Activated CD4-positive, alpha-beta T cell treated with anti-CD3 and anti-CD28 coated beads, Interleukin-2, Interleukin-4, amounts not matched to agents 100 ng/mL and 50 ng/mL, durations not matched to agents 16 hours and 8 hours (primary cell): Measurements from ENCODE around the gene TRIM61.
A peak's percentile ranks its signal among the peaks of the same experiment; 100 is the strongest.
"Not testable (repeated sequence)": the region's sequence is repeated elsewhere in the genome, so short reads cannot be mapped to it uniquely, and the experiment has no call there.

Source experiments
- DNase-seq: peaks from one replicate; pipeline ENCODE4 v3.0.0-alpha.2; 2020; ENCODE audit warnings: low spot score

The TRIM61 gene

GRCh38 chr4:164977243-164978164 is at the start of gene TRIM61:
Gene TRIM61 (minus strand): TSS chr4:164977657. CDS start chr4:164970002, 7,655 bp downstream.
- peak; percentile 13 for DNase-seq

DNA sequence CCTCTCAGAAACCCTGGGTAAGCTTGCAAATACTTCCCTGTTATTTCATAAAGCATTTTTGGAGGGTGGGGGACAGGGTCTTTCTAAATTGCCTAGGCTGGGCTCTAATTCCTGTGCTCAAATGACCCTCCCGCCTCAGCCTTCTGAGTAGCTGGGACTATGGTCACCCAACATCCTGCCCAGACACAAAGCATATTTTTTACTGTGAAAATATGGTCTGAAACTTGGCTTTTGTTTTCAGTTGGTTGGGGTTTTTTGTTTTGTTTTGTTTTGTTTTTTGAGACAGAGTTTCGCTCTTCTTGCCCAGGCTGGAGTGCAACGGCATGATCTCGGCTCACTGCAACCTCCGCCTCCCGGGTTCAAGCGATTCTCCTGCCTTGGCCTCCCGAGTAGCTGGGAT is 48.3 kb upstream of the TRIM61 start:
- not testable (repeated sequence) for DNase-seq

DNA sequence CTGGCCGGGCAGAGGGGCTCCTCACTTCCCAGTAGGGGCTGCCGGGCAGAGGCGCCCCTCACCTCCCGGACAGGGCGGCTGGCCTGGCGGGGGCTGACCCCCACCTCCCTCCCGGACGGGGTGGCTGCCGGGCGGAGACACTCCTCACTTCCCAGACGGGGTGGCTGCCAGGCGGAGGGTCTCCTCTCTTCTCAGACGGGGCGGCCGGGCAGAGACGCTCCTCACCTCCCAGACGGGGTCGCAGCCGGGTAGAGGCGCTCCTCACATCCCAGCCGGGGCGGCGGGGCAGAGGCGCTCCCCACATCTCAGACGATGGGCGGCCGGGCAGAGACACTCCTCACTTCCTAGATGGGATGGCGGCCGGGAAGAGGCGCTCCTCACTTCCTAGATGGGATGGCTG is 42.5 kb upstream of the TRIM61 start:
- not testable (repeated sequence) for DNase-seq

DNA sequence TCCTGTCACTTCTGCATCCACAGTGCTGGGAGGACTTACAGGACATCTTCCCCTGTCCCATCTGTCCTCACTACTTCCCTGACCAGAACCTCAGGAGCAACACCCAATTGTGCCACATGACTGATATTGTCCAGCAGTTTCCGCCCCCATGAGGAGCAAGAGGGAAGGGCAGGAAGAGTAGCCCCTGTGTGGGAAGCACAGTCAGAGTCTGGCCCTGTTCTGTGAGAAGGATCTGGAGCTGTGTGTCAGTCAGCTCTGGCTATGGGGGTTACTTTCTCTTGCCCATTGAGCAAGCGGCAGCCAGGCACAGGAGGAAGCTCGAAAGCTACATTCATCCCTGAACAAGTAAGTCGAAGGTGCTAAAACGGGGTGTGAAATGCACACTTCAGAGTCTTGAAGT is 39.5 kb upstream of the TRIM61 start:
- DNase-seq = peak; percentile 14

GRCh38 chr4:165013691-165014090 is 36.2 kb upstream of the TRIM61 start:
- DNase-seq = no peak

DNA sequence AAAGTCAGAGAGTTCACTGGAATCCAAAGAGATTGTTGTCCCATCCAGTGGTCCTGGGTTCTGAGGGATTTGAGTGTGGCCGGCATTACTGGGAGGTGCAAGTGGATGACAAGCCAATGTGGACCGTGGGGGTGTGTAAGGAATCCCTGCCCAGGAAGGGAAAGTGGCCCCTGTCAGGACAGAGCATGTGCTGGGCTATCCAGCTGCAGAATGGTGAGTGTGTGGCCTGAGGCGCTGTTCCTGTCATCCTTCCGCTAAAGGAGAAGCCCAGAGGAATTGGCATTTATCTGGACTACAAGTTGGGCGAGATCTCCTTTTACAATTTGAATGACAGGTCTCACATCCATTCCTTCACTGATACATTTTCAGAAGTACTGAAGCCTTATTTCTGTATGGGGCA is 33.9 kb upstream of the TRIM61 start:
- DNase-seq = no peak

DNA sequence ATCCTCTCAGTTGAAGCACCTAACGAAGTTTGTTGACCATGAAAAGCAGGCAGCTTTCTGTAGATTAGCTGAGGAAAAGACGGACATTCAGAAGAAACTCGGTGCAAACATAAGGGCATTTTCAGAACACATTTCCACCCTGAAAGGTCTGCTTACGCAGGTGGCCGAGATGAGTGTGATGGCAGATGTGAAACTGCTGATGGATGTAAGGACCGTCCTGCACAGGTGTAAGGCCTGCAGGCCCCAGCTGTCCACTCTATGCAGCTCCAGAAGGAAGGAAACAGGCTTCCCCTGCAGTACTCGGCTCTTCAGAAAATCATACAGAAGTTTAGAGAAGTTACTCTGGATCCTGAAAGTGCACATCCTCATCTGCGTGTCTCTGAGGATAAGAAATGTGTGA is 33.5 kb upstream of the TRIM61 start:
- no peak for DNase-seq

GRCh38 chr4:165010487-165010886 is 33.0 kb upstream of the TRIM61 start:
- DNase-seq = no peak

DNA sequence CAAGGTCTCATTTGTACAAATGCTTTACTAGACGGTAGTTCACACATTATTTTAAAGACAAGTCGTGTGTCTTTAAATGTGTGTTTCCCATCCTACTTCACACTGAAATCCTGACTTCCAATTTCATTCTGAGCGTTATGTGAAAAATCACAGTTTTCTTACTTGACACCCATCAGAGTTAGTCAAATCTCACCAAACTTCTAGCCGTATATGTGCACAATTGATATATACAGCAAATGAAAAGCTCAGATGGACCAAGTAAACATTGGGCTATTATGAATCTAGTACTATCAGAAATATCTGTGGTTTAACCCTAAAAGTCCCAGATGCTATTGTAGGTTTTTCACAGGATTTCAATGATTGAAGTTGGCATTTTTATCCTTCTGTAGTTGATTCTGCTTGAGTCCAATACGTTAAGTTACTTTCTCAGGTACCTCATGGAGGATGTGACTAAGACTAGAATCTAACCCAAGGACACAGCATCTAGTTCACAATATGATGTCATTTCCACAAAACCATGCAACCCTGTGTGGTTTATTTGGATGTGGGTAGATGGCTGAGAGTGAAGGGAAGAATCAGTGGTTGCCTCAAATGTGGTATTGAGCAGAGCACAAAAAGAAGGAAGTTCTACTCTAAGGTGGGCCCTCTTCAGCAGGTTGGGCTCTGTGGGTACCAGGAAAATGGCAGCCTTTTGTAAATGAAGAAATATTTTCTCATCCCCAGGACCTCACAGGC is 32.2 kb upstream of the TRIM61 start:
- DNase-seq = peak; percentile 72

GRCh38 chr4:165006886-165007285 is 29.4 kb upstream of the TRIM61 start:
- no peak for DNase-seq

DNA sequence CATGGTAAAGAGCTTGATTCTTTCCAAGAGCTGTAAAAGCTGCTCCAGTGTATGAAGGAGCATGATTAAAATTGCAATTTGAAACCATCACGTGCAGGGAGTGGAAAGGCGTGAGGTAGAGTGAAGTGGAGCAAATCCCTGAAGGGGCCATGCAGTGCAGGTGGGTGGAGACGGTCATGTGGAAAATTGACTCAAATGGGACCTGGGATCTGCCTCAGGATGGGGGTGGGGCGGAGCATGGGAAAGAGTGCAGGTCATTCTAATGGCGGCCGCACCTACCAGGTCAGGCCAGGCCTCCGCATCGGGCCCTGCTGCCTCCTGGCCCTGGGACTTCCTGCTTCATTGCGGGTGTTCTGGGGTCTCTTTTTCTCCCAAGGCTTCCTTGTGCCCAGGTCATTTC is 29.0 kb upstream of the TRIM61 start:
- no peak for DNase-seq

DNA sequence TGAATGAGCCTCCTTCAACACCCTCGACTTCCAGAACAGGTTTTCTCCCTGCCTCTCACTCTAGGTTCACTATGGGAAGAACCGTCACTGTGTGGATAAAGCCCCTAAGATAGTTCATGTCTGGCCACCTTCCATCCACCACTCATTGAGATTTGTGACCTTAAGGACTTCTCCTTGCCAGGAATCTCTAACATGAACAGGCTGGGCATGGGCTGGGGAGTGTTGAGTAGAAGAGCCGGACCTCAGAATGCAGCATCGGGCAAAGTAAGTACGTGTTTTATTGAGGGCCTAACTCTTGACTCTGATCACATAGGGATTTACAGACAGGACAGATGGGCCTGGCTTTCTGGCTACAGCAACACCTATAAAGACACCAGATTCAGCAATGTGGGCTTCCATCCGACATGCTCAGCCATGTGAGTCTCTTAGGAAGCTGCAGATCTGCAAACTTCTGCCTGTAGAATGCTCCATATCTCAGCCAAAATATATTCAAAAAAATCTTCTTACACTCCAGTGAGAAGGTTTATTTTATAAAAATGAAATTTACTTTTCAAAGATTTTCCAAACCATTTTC is 28.0 kb upstream of the TRIM61 start:
- no peak for DNase-seq

GRCh38 chr4:165001957-165002356 is 24.5 kb upstream of the TRIM61 start:
- not testable (repeated sequence) for DNase-seq

GRCh38 chr4:164998526-164999080 is 21.1 kb upstream of the TRIM61 start:
- DNase-seq = not testable (repeated sequence)

DNA sequence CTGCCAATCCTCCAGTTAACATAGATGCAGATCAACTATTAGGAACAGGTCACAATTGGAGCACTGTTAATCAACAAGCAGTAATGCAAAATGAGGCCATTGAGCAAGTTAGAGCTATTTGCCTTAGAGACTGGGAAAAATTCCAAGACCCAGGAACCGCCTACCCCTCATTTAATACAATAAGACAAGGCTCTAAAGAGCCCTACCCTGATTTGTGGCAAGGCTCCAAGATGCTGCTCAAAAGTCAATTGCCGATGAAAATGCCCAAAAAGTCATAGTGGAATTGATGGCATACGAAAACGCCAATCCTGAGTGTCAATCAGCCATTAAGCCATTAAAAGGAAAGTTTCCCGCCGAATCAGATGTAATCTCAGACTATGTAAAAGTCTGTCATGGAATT is 20.5 kb upstream of the TRIM61 start:
- no peak for DNase-seq

DNA sequence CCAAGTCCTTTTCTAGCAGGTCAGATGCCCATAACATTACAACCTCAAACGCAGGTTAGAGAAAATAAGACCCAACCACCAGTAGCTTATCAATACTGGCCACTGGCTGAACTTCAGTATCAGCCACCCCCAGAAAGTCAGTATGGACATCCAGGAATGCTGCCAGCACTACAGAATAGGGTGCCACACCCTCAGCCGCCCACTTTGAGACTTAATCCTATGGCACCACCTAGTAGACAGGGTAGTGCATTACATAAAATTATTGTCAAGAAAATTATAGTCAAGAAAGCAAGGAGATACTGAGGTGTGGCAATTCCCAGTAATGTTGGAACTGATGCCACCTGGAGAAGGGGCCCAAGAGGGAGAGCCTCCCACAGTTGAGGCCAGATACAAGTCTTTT is 19.9 kb upstream of the TRIM61 start:
- DNase-seq = no peak

DNA sequence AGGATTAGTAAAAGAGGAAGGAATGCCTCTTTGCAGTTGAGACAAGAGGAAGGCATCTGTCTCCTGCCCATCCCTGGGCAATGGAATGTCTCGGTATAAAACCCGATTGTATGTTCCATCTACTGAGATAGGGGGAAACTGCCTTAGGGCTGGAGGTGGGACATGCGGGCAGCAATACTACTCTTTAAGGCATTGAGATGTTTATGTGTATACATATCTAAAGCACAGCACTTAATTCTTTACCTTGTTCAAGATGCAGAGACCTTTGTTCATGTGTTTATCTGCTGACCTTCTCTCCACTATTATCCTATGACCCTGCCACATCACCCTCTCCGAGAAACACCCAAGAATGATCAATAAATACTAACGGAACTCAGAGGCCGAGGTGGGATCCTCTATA is 18.7 kb upstream of the TRIM61 start:
- not testable (repeated sequence) for DNase-seq

GRCh38 chr4:164990786-164991185 is 13.3 kb upstream of the TRIM61 start:
- not testable (repeated sequence) for DNase-seq

- no peak for DNase-seq
These were observed 12.0 kb upstream of the TRIM61 start for GRCh38 chr4:164989471-164989870.

DNA sequence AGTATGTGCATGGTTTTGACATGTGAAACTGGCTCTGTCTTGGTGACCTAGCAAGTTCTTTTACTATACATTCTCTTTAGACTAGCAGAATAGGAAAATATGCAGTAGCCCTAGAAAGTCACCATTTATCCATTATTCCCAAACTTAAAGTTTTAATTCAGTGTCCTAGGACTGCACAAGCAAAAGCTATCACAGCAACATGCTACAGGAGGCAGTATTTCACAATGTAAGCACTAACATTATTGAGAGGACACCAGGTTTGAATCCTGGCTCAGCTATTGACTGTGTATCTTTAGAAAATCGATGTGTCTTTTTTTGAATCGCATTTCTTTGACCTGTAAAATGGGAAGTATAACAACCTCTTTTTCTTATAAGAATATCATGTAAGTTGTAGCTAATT is 5.5 kb downstream of the TRIM61 start:
- not testable (repeated sequence) for DNase-seq

DNA sequence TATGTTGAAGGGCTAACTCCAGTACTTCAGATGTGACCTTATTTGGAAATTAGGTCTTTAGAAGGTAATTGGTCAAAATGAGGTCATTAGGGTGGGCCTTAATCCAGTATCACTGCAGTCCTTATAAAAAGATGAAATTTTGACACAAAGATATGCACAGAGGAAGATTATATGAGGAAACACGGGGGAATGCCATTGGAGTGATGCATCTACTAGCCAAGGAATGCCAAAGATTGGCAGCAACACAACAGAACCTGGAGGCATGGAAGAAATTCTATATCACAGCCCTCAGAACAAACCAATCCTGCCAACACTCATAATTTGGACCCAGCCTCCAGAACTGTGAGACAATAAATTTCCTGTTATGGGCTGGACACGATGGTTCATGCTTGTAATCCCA is 17.6 kb downstream of the TRIM61 start:
- DNase-seq = no peak

- not testable (repeated sequence) for DNase-seq
These were observed 18.0 kb downstream of the TRIM61 start for GRCh38 chr4:164959421-164959820.
